Naive thymus-derived CD8-positive, alpha-beta T cell (primary cell): ENCODE data around the gene NECTIN2. TPM values are rescaled to one million over a fixed set of nuclear protein-coding genes. Genes with fewer than 3 reads are reported as not detected.
"Not testable (repeated sequence)": the region's sequence is repeated elsewhere in the genome, so short reads cannot be mapped to it uniquely, and the experiment has no call there.

Experiments used
- ATAC-seq, 2 donors: fragments of 150-1000 bp; cut with Tn5 transposase in 1 of 2; sonication (Bioruptor Pico), chemical (Tn5 transposase) in 1 of 2; 1 replicate in 1 of 2; 2 replicates in 1 of 2; pipeline ENCODE4 v1.10.0; 2021; ENCODE audit warnings: mild to moderate bottlenecking in 2 of 2, moderate library complexity in 2 of 2
- POLR2A ChIA-PET: fragments of 350-600 bp; sonication (Branson Sonifier 250); formaldehyde crosslinking; loops from one replicate; lab custom pipeline; 2021; ENCODE audit warnings: antibody characterized with exemption; lab: Charles Lee
- DNase-seq, 10 donors: peaks; one replicate each; pipeline versions ENCODE4 v3.0.0 to v3.0.0-alpha.2; 2020 to 2022
- H3K27ac Mint-ChIP-seq, 10 donors: one replicate each; pipeline ENCODE4 v1.8.0; 2020 to 2022; ENCODE audit warnings: mild to moderate bottlenecking in 10 of 10, mixed read lengths in 10 of 10, moderate library complexity in 4 of 10, inconsistent platforms in 1 of 10
- H3K27me3 Mint-ChIP-seq, 5 donors: one replicate each; pipeline ENCODE4 v1.8.0; 2021 to 2022; ENCODE audit warnings: mixed read lengths in 5 of 5
- H3K36me3 Mint-ChIP-seq, 3 donors: one replicate each; pipeline ENCODE4 v1.8.0; 2020 to 2022; ENCODE audit warnings: mixed read lengths in 3 of 3, mild to moderate bottlenecking in 2 of 3, inconsistent platforms in 1 of 3
- H3K4me1 Mint-ChIP-seq, 4 donors: one replicate each; pipeline ENCODE4 v1.8.0; 2021 to 2022; ENCODE audit warnings: mixed read lengths in 4 of 4
- H3K4me3 Mint-ChIP-seq, 10 donors: one replicate each; pipeline ENCODE4 v1.8.0; 2020 to 2022; ENCODE audit warnings: mild to moderate bottlenecking in 10 of 10, mixed read lengths in 10 of 10, moderate library complexity in 6 of 10, inconsistent platforms in 1 of 10
- H3K9me3 Mint-ChIP-seq, 9 donors: one replicate each; pipeline ENCODE4 v1.8.0; 2020 to 2022; ENCODE audit warnings: mixed read lengths in 9 of 9, mild to moderate bottlenecking in 3 of 9, inconsistent platforms in 1 of 9, moderate library complexity in 1 of 9
- polyA plus RNA-seq, 3 donors: library from polyadenylated mRNA; unstranded; fragments of 300-500 nt; fragmentation: Illumina TruSeq; gene quantifications; one replicate each; pipeline ENCODE4 v1.2.3, GENCODE V29; 2021
- total RNA-seq, 8 experiments: library from RNA in 2 of 8; stranded (reverse) in 2 of 8; gene quantifications; one replicate each; pipeline ENCODE4 v1.2.3 and lab custom pipeline; 2021 to 2026

Gene NECTIN2
- total and polyA plus RNA-seq, 5 experiments from 2014 or later = 0.42 to 0.93 (median 0.47) TPM; not detected in 2

- ATAC-seq = no peak
- no peaks in the 10 kb centered on the region for H3K36me3 Mint-ChIP-seq
- peaks cover 0 to 2% (median 0%) of the 10 kb centered on the region in 4 donors for H3K4me1 Mint-ChIP-seq
- POLR2A ChIA-PET = no interaction called here
- no peaks in the 10 kb centered on the region for H3K9me3 Mint-ChIP-seq
- no peak overlapping the region for H3K4me3 Mint-ChIP-seq
- H3K27ac Mint-ChIP-seq = no peak overlapping the region
- DNase-seq = no peak
- peaks cover 0 to 6% (median 0%) of the 10 kb centered on the region in 5 donors for H3K27me3 Mint-ChIP-seq
These were observed 25.2 kb upstream of the NECTIN2 start for GRCh38 chr19:44820648-44821609.

- DNase-seq (no peak), ATAC-seq (no peak)
- Mint-ChIP-seq H3K27ac (no peak overlapping the region), H3K27me3 (peaks cover 0 to 9% (median 2%) of the 10 kb centered on the region in 5 donors), H3K36me3 (no peaks in the 10 kb centered on the region), H3K4me1 (peaks cover 0 to 2% (median 0%) of the 10 kb centered on the region in 4 donors), H3K9me3 (no peaks in the 10 kb centered on the region), H3K4me3 (no peak overlapping the region)
- POLR2A ChIA-PET = no interaction called here
These were observed 23.9 kb upstream of the NECTIN2 start for GRCh38 chr19:44822177-44822576.

GRCh38 chr19:44822670-44823372, 23.3 kb upstream of the NECTIN2 start:
- peak overlapping the region in 1 of 10 donors; percentile 40 for H3K27ac Mint-ChIP-seq
- no peaks in the 10 kb centered on the region for H3K9me3 Mint-ChIP-seq
- no peak for ATAC-seq

GRCh38 chr19:44823373-44823698, 22.8 kb upstream of the NECTIN2 start:
- H3K4me1 Mint-ChIP-seq = peaks cover 0 to 2% (median 0%) of the 10 kb centered on the region in 4 donors
- ATAC-seq = no peak
- H3K4me3 Mint-ChIP-seq = no peak overlapping the region
- H3K36me3 Mint-ChIP-seq = no peaks in the 10 kb centered on the region
- no peak for DNase-seq
- POLR2A ChIA-PET = interaction anchor here (0.6 kb wide), 1 partner anchor 18 kb away, joined by 4 read pairs; no protein-coding TSS in a partner anchor
- no peaks in the 10 kb centered on the region for H3K9me3 Mint-ChIP-seq
- no peak overlapping the region for H3K27ac Mint-ChIP-seq
- H3K27me3 Mint-ChIP-seq = peaks cover 0 to 11% (median 2%) of the 10 kb centered on the region in 5 donors

More at GRCh38 chr19:44822670-44823372, 23.3 kb upstream of the NECTIN2 start:
- DNase-seq = no peak
- no peaks in the 10 kb centered on the region for H3K36me3 Mint-ChIP-seq
- H3K4me1 Mint-ChIP-seq = peaks cover 0 to 2% (median 0%) of the 10 kb centered on the region in 4 donors
- POLR2A ChIA-PET = interaction anchor here (0.6 kb wide), 1 partner anchor 19 kb away, joined by 4 read pairs; no protein-coding TSS in a partner anchor
- peaks cover 0 to 11% (median 2%) of the 10 kb centered on the region in 5 donors for H3K27me3 Mint-ChIP-seq
- H3K4me3 Mint-ChIP-seq = no peak overlapping the region

GRCh38 chr19:44824761-44825160, 21.3 kb upstream of the NECTIN2 start:
- POLR2A ChIA-PET = no interaction called here
- H3K9me3 Mint-ChIP-seq = no peaks in the 10 kb centered on the region
- H3K27ac Mint-ChIP-seq = no peak overlapping the region
- no peak for DNase-seq
- peaks cover 0 to 11% (median 2%) of the 10 kb centered on the region in 5 donors for H3K27me3 Mint-ChIP-seq
- ATAC-seq = no peak
- H3K4me1 Mint-ChIP-seq = peaks cover 0 to 2% (median 0%) of the 10 kb centered on the region in 4 donors
- no peaks in the 10 kb centered on the region for H3K36me3 Mint-ChIP-seq
- H3K4me3 Mint-ChIP-seq = no peak overlapping the region

- H3K36me3 Mint-ChIP-seq, H3K27ac Mint-ChIP-seq, DNase-seq, H3K4me3 Mint-ChIP-seq, H3K9me3 Mint-ChIP-seq, POLR2A ChIA-PET, ATAC-seq, H3K4me1 Mint-ChIP-seq: not testable (repeated sequence)
- peaks cover 0 to 13% (median 7%) of the 10 kb centered on the region in 5 donors for H3K27me3 Mint-ChIP-seq
These were observed 13.2 kb upstream of the NECTIN2 start for GRCh38 chr19:44832875-44833274.

- not testable (repeated sequence) for H3K4me3 Mint-ChIP-seq, ATAC-seq, H3K9me3 Mint-ChIP-seq, H3K36me3 Mint-ChIP-seq, H3K4me1 Mint-ChIP-seq, DNase-seq
- peaks cover 0 to 13% (median 7%) of the 10 kb centered on the region in 5 donors for H3K27me3 Mint-ChIP-seq
- peak overlapping the region in 1 of 10 donors; percentile 22 for H3K27ac Mint-ChIP-seq
- POLR2A ChIA-PET = interaction anchor here (0.6 kb wide), 1 partner anchor 259 kb away, joined by 6 read pairs; no protein-coding TSS in a partner anchor
These were observed 11.7 kb upstream of the NECTIN2 start for GRCh38 chr19:44834399-44834798.

- Mint-ChIP-seq H3K27me3 (peaks cover 0 to 7% (median 4%) of the 10 kb centered on the region in 5 donors), H3K9me3 (no peaks in the 10 kb centered on the region), H3K4me1 (peaks cover 0 to 9% (median 9%) of the 10 kb centered on the region in 4 donors), H3K27ac (no peak overlapping the region), H3K4me3 (no peak overlapping the region), H3K36me3 (no peaks in the 10 kb centered on the region)
- POLR2A ChIA-PET = no interaction called here
- DNase-seq (no peak), ATAC-seq (no peak)
These were observed 6.8 kb upstream of the NECTIN2 start for GRCh38 chr19:44839276-44839675.

- ATAC-seq (no peak), DNase-seq (no peak)
- Mint-ChIP-seq H3K36me3 (no peaks in the 10 kb centered on the region), H3K4me1 (peaks cover 7 to 23% (median 20%) of the 10 kb centered on the region in 4 donors), H3K4me3 (no peak overlapping the region), H3K9me3 (peaks cover 0 to 2% (median 0%) of the 10 kb centered on the region in 9 donors), H3K27me3 (peaks cover 5 to 13% (median 9%) of the 10 kb centered on the region in 5 donors), H3K27ac (no peak overlapping the region)
- POLR2A ChIA-PET = interaction anchor here (0.6 kb wide), 2 partner anchors 18 to 857 kb away, joined by 4 to 6 read pairs; no protein-coding TSS in a partner anchor
These were observed 5.3 kb upstream of the NECTIN2 start for GRCh38 chr19:44840811-44841210.

GRCh38 chr19:44841231-44841630, 4.9 kb upstream of the NECTIN2 start:
- DNase-seq (peak in 2 of 10 donors; percentile 11 to 18), ATAC-seq (no peak)
- H3K4me1 Mint-ChIP-seq = peaks cover 7 to 24% (median 21%) of the 10 kb centered on the region in 4 donors
- POLR2A ChIA-PET = interaction anchor here (0.6 kb wide), 2 partner anchors 18 to 856 kb away, joined by 4 to 6 read pairs; no protein-coding TSS in a partner anchor
- H3K4me3 Mint-ChIP-seq = no peak overlapping the region
- peaks cover 0 to 2% (median 0%) of the 10 kb centered on the region in 9 donors for H3K9me3 Mint-ChIP-seq
- no peaks in the 10 kb centered on the region for H3K36me3 Mint-ChIP-seq
- H3K27me3 Mint-ChIP-seq = peaks cover 5 to 15% (median 9%) of the 10 kb centered on the region in 5 donors
- peak overlapping the region in 1 of 10 donors; percentile 38 for H3K27ac Mint-ChIP-seq

- peak overlapping the region in 9 of 10 donors; percentile 66 to 95 (median 89) for H3K27ac Mint-ChIP-seq
- POLR2A ChIA-PET = no interaction called here
- no peaks in the 10 kb centered on the region for H3K36me3 Mint-ChIP-seq
- ATAC-seq (no peak), DNase-seq (no peak)
- peaks cover 20 to 45% (median 36%) of the 10 kb centered on the region in 4 donors for H3K4me1 Mint-ChIP-seq
- peaks cover 8 to 15% (median 12%) of the 10 kb centered on the region in 5 donors for H3K27me3 Mint-ChIP-seq
- H3K9me3 Mint-ChIP-seq = peaks cover 0 to 2% (median 0%) of the 10 kb centered on the region in 9 donors
- peak overlapping the region; percentile 84 to 96 (median 90) for H3K4me3 Mint-ChIP-seq
These were observed 848 bp upstream of the NECTIN2 start for GRCh38 chr19:44845286-44845611.

GRCh38 chr19:44846455-44847143, 502 bp downstream of the NECTIN2 start:
- Mint-ChIP-seq H3K27ac (peak overlapping the region in 4 of 10 donors; percentile 63 to 83 (median 78)), H3K4me1 (peaks cover 20 to 42% (median 28%) of the 10 kb centered on the region in 4 donors), H3K36me3 (no peaks in the 10 kb centered on the region), H3K27me3 (peaks cover 8 to 15% (median 12%) of the 10 kb centered on the region in 5 donors), H3K9me3 (peaks cover 0 to 2% (median 0%) of the 10 kb centered on the region in 9 donors), H3K4me3 (peak overlapping the region; percentile 82 to 91 (median 86))
- no peak for ATAC-seq
- POLR2A ChIA-PET = no interaction called here
- DNase-seq = peak in 1 of 10 donors; percentile 9
